HCT116 (cell line): ENCODE measurements around the gene ULBP2. TPM values are rescaled to one million over a fixed set of nuclear protein-coding genes. Genes with fewer than 3 reads are reported as not detected.
"Not testable (repeated sequence)": the region's sequence is repeated elsewhere in the genome, so short reads cannot be mapped to it uniquely, and the experiment has no call there.

Experiments used
- ATAC-seq: fragments of 200-7000 bp; cut with Tn5 transposase; 2 replicates; pipeline ENCODE4 v1.9.1; 2020; ENCODE audit warnings: mild to moderate bottlenecking, moderate library complexity
- BruUV-seq: library from RNA; stranded (reverse); fragments of 400-500 nt; replicated peaks from 2 replicates; lab custom pipeline; 2021; lab: Mats Ljungman, UMichigan
- CTCF ChIA-PET: fragments of 300-600 bp; sonication (Branson Sonifier 250); formaldehyde crosslinking; loops from one replicate; lab custom pipeline; 2021; ENCODE audit warnings: antibody characterized with exemption; lab: Charles Lee
- POLR2A ChIA-PET: fragments of 300-600, 350-600 bp; sonication (Branson Sonifier 250); formaldehyde crosslinking; loops from one replicate; lab custom pipeline; 2021; ENCODE audit warnings: antibody characterized with exemption; lab: Charles Lee
- RAD21 ChIA-PET, 2 experiments: fragments of 300-600 bp; sonication (Branson Sonifier 250); formaldehyde crosslinking; loops; one replicate each; lab custom pipeline; 2023; ENCODE audit warnings: low total read pairs in 2 of 2; ENCODE audit not compliant: uncharacterized antibody in 2 of 2, unreplicated experiment in 2 of 2, low non-redundant PET in 1 of 2; lab: Charles Lee
- DNase-seq: peaks from one replicate; pipeline ENCODE4 v3.0.0-alpha.2; 2010; ENCODE audit warnings: low read depth, low spot score
- H2AFZ ChIP-seq: fragments of 200-600 bp; shearing (Covaris generic), sonication (generic); 2 replicates; pipeline ENCODE4 v1.6.1; 2017; ENCODE audit warnings: low read depth, mixed run types, mixed read lengths, antibody characterized with exemption, low read length; ENCODE audit not compliant: poor library complexity, severe bottlenecking
- H3K27ac ChIP-seq: 2 replicates; pipeline ENCODE4 v1.5.1; 2012; ENCODE audit warnings: low read depth, low read length
- H3K27me3 ChIP-seq: fragments of 200-600 bp; sonication (generic); 2 replicates; pipeline ENCODE4 v1.6.1; 2016; ENCODE audit warnings: mixed run types, low read length, mixed read lengths; ENCODE audit not compliant: insufficient read depth
- H3K36me3 ChIP-seq, 2 experiments: fragments of 200-500 bp in 1 of 2; fragments of 200-600 bp in 1 of 2; sonication (Bioruptor generic) in 1 of 2; sonication (generic) in 1 of 2; 2 replicates each; pipeline versions ENCODE4 v1.5.1 to v1.6.1; 2014 to 2016; ENCODE audit warnings: low read length in 2 of 2, inconsistent platforms in 1 of 2, mixed read lengths in 1 of 2, mixed run types in 1 of 2; ENCODE audit not compliant: insufficient read depth in 2 of 2, control insufficient read depth in 1 of 2
- H3K4me1 ChIP-seq, 2 experiments: fragments of 200-600 bp in 1 of 2; sonication (generic) in 1 of 2; 2 replicates each; pipeline versions ENCODE4 v1.5.1 to v1.6.1; 2012 to 2017; ENCODE audit warnings: low read length in 2 of 2, inconsistent platforms in 1 of 2, mild to moderate bottlenecking in 1 of 2, mixed read lengths in 1 of 2, mixed run types in 1 of 2, moderate library complexity in 1 of 2; ENCODE audit not compliant: insufficient read depth in 2 of 2, control insufficient read depth in 1 of 2
- H3K4me2 ChIP-seq: fragments of 200-600 bp; sonication (generic); 2 replicates; pipeline ENCODE4 v1.6.1; 2017; ENCODE audit warnings: mixed run types, low read length, mixed read lengths
- H3K4me3 ChIP-seq, 2 experiments: fragments of 200-600 bp in 1 of 2; sonication (generic) in 1 of 2; replicated peaks in 1 of 2; 2 replicates each; pipeline ENCODE4 v1.5.1; 2011 to 2016; ENCODE audit warnings: low read length in 2 of 2, control low read depth in 1 of 2, low read depth in 1 of 2, mild to moderate bottlenecking in 1 of 2, mixed read lengths in 1 of 2, mixed run types in 1 of 2
- H3K79me2 ChIP-seq: fragments of 200-600 bp; sonication (generic); 2 replicates; pipeline ENCODE4 v1.6.1; 2017; ENCODE audit warnings: mild to moderate bottlenecking, mixed run types, low read length, moderate library complexity, mixed read lengths; ENCODE audit not compliant: insufficient read depth
- H3K9ac ChIP-seq: fragments of 200-600 bp; sonication (generic); 2 replicates; pipeline ENCODE4 v1.6.1; 2016; ENCODE audit warnings: low read length, mixed read lengths
- H3K9me2 ChIP-seq: fragments of 200-600 bp; sonication (generic), shearing (Covaris generic); 2 replicates; pipeline ENCODE4 v1.6.1; 2017; ENCODE audit warnings: mixed run types, mild to moderate bottlenecking, moderate library complexity; ENCODE audit not compliant: insufficient read depth
- H3K9me3 ChIP-seq, 2 experiments: fragments of 200-500 bp in 1 of 2; fragments of 200-600 bp in 1 of 2; sonication (Bioruptor generic) in 1 of 2; sonication (generic) in 1 of 2; 2 replicates each; pipeline ENCODE4 v1.6.1; 2014 to 2017; ENCODE audit warnings: low read length in 2 of 2, mixed read lengths in 2 of 2, inconsistent platforms in 1 of 2, low read depth in 1 of 2, mild to moderate bottlenecking in 1 of 2, mixed run types in 1 of 2, moderate library complexity in 1 of 2; ENCODE audit not compliant: control insufficient read depth in 1 of 2, insufficient read depth in 1 of 2
- H4K20me1 ChIP-seq: fragments of 200-600 bp; sonication (generic), shearing (Covaris generic); 2 replicates; pipeline ENCODE4 v1.6.1; 2017; ENCODE audit warnings: mixed run types, mild to moderate bottlenecking, moderate library complexity; ENCODE audit not compliant: insufficient read depth
- CBX3 ChIP-seq: IDR thresholded peaks from 2 replicates; pipeline ENCODE4 v1.6.1; 2012; ENCODE audit warnings: low read depth
- CEBPB ChIP-seq: IDR thresholded peaks from 2 replicates; pipeline ENCODE4 v1.6.1; 2012; ENCODE audit warnings: low read depth
- EGR1 ChIP-seq: IDR thresholded peaks from 2 replicates; pipeline ENCODE4 v1.6.1; 2012; ENCODE audit warnings: low read depth
- ELF1 ChIP-seq: IDR thresholded peaks from 2 replicates; pipeline ENCODE4 v1.6.1; 2012; ENCODE audit warnings: low read depth, borderline replicate concordance
- EZH2 ChIP-seq: fragments of 200-600 bp; sonication (generic); IDR thresholded peaks from 2 replicates; pipeline ENCODE4 v1.6.1; 2017; ENCODE audit warnings: antibody characterized with exemption, mixed run types
- EZH2phosphoT487 ChIP-seq: fragments of 200-600 bp; IDR thresholded peaks from 2 replicates; pipeline ENCODE4 v1.6.1; 2018; ENCODE audit warnings: antibody characterized with exemption, borderline replicate concordance
- FOSL1 ChIP-seq: IDR thresholded peaks from 2 replicates; pipeline ENCODE4 v1.6.1; 2012; ENCODE audit warnings: low read depth
- JUND ChIP-seq: IDR thresholded peaks from 2 replicates; pipeline ENCODE4 v1.6.1; 2012
- POLR2AphosphoS5 ChIP-seq: IDR thresholded peaks from 2 replicates; pipeline ENCODE4 v1.6.1; 2011; ENCODE audit warnings: mild to moderate bottlenecking, low read depth, low read length, moderate library complexity
- RAD21 ChIP-seq: IDR thresholded peaks from 2 replicates; pipeline ENCODE4 v1.6.1; 2012; ENCODE audit warnings: low read depth, mild to moderate bottlenecking
- REST ChIP-seq: IDR thresholded peaks from 2 replicates; pipeline ENCODE4 v1.6.1; 2012; ENCODE audit warnings: low read depth
- SIN3A ChIP-seq: IDR thresholded peaks from 2 replicates; pipeline ENCODE4 v1.6.1; 2012; ENCODE audit warnings: low read depth
- SRF ChIP-seq: IDR thresholded peaks from 2 replicates; pipeline ENCODE4 v1.6.1; 2012; ENCODE audit warnings: low read depth
- YY1 ChIP-seq: IDR thresholded peaks from 2 replicates; pipeline ENCODE4 v1.6.1; 2011; ENCODE audit warnings: low read length, low read depth, moderate library complexity, mild to moderate bottlenecking; ENCODE audit not compliant: insufficient replicate concordance; ENCODE audit errors: extremely low read depth
- ZFX ChIP-seq: fragments of 450-650 bp; IDR thresholded peaks from 2 replicates; pipeline ENCODE4 v1.6.1; 2017
- intact Hi-C: fragments of 100-400 bp; cut with micrococcal nuclease; formaldehyde crosslinking; loops from 2 replicates; pipeline ENCODE4 v1.10.0; 2022
- total RNA-seq: library from RNA; stranded (reverse); gene quantifications from one replicate; pipeline ENCODE4 v1.2.1, GENCODE V29; 2021; ENCODE audit not compliant: unreplicated experiment
- TF ChIP-seq, protein P1 (sequence below): IDR thresholded peaks from 2 replicates; pipeline ENCODE4 v1.6.1; 2011; ENCODE audit warnings: mild to moderate bottlenecking, low read length, moderate library complexity; ENCODE audit not compliant: insufficient replicate concordance; ENCODE audit errors: extremely low read depth
- TF ChIP-seq, protein P2 (sequence below): IDR thresholded peaks from 2 replicates; pipeline ENCODE4 v1.6.1; 2012

ULBP2 gene
- total RNA-seq, 1 experiment from 2014 or later = 10.2 TPM

DNA sequence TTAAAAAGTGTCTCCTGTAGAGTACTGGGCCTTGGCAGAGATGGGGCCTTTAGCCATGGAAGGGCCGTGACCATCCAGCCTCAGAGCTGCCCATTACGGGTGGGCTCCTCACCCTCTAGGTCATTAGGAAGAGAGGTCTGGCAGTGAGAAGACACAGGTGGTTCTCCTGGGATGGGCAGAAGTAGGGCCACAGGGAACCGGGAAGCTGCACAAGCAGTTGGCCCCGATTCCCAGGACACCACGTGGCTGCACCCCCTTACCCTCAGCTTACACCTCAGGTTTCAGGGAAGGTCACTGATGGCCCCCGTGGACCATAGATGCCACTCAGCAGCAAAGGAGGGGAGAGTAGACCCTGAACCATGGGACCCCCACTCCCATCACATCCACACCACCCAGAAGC, 20.5 kb upstream of the ULBP2 start:
- Histone ChIP-seq H3K27me3 (no peaks in the 10 kb centered on the region), H3K4me2 (no peak overlapping the region), H4K20me1 (no peaks in the 10 kb centered on the region), H2AFZ (no peak overlapping the region), H3K79me2 (no peaks in the 10 kb centered on the region), H3K4me3 (no peak overlapping the region), H3K9me3 (no peaks in the 10 kb centered on the region), H3K27ac (no peak overlapping the region), H3K9me2 (no peaks in the 10 kb centered on the region), H3K36me3 (no peaks in the 10 kb centered on the region), H3K4me1 (peaks cover under 1 to 18% of the 10 kb centered on the region in 2 experiments; a peak in 3 of 4 replicates), H3K9ac (no peak overlapping the region)
- POLR2A ChIA-PET = no interaction called here
- TF ChIP-seq ZFX (no peak), EGR1 (no peak), EZH2phosphoT487 (no peak), POLR2AphosphoS5 (no peak), FOSL1 (no peak), SIN3A (no peak), CBX3 (no peak), JUND (no peak), YY1 (no peak), EZH2 (no peak), SRF (no peak), RAD21 (no peak), REST (no peak), ELF1 (no peak), CEBPB (no peak)
- TF ChIP-seq, protein P1, sequence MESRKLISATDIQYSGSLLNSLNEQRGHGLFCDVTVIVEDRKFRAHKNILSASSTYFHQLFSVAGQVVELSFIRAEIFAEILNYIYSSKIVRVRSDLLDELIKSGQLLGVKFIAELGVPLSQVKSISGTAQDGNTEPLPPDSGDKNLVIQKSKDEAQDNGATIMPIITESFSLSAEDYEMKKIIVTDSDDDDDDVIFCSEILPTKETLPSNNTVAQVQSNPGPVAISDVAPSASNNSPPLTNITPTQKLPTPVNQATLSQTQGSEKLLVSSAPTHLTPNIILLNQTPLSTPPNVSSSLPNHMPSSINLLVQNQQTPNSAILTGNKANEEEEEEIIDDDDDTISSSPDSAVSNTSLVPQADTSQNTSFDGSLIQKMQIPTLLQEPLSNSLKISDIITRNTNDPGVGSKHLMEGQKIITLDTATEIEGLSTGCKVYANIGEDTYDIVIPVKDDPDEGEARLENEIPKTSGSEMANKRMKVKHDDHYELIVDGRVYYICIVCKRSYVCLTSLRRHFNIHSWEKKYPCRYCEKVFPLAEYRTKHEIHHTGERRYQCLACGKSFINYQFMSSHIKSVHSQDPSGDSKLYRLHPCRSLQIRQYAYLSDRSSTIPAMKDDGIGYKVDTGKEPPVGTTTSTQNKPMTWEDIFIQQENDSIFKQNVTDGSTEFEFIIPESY = no peak
- TF ChIP-seq, protein P2, sequence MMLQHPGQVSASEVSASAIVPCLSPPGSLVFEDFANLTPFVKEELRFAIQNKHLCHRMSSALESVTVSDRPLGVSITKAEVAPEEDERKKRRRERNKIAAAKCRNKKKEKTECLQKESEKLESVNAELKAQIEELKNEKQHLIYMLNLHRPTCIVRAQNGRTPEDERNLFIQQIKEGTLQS = no peak
- DNase-seq (no peak), ATAC-seq (no peak)
- RAD21 ChIA-PET = no interaction called here
- no TSS peak for BruUV-seq
- CTCF ChIA-PET = no interaction called here
- intact Hi-C loops = no loop called here

GRCh38 chr6:149922091-149922490, 19.7 kb upstream of the ULBP2 start:
- ATAC-seq, H3K79me2 ChIP-seq, H4K20me1 ChIP-seq, POLR2A ChIA-PET, H3K4me3 ChIP-seq, H3K9me3 ChIP-seq, RAD21 ChIA-PET, H3K9ac ChIP-seq, H2AFZ ChIP-seq, BruUV-seq, H3K36me3 ChIP-seq, H3K4me2 ChIP-seq, intact Hi-C loops, H3K27me3 ChIP-seq, H3K9me2 ChIP-seq, DNase-seq, H3K27ac ChIP-seq, CTCF ChIA-PET: not testable (repeated sequence)
- H3K4me1 ChIP-seq = peaks cover 3 to 22% of the 10 kb centered on the region in 2 experiments; a peak in 3 of 4 replicates
